ENCODE measurements around the gene TCOF1.

DNA sequence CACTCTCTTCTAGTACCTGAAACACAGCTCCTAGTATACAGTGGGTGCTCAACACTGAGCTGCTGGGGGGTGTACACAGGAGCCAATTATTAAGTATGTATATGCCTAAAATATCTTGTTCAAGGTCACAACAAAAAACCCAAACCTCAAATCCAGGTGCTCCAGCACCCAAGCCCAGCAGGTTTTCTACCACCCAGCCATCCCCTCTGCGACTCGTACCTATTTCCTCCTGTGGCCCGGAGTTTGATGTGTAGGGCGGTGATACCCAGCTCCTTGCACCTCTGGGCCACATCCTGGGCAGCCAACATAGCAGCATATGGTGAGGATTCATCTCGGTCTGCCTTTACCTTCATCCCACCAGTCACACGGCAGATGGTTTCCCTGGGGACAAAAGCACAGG is 89.1 kb downstream of the TCOF1 start:
- TF ChIP-seq, protein P1, sequence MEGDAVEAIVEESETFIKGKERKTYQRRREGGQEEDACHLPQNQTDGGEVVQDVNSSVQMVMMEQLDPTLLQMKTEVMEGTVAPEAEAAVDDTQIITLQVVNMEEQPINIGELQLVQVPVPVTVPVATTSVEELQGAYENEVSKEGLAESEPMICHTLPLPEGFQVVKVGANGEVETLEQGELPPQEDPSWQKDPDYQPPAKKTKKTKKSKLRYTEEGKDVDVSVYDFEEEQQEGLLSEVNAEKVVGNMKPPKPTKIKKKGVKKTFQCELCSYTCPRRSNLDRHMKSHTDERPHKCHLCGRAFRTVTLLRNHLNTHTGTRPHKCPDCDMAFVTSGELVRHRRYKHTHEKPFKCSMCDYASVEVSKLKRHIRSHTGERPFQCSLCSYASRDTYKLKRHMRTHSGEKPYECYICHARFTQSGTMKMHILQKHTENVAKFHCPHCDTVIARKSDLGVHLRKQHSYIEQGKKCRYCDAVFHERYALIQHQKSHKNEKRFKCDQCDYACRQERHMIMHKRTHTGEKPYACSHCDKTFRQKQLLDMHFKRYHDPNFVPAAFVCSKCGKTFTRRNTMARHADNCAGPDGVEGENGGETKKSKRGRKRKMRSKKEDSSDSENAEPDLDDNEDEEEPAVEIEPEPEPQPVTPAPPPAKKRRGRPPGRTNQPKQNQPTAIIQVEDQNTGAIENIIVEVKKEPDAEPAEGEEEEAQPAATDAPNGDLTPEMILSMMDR (IDR thresholded peaks at IDR 0.05; ENCODE audit: insufficient read depth, low read depth, low read length): no peak
- no peak for TF ChIP-seq EZH2 (IDR thresholded peaks at IDR 0.05; ENCODE audit: insufficient read depth, low read length)
